Measurements from ENCODE around the gene LRFN5.
"Not testable (repeated sequence)": the region's sequence is repeated elsewhere in the genome, so short reads cannot be mapped to it uniquely, and the experiment has no call there.

Gene LRFN5

GRCh38 chr14:41641690-41642089 lies 35.0 kb downstream of the LRFN5 start:
- DNase-seq = no peak

- DNase-seq = no peak
These were observed 35.7 kb downstream of the LRFN5 start for GRCh38 chr14:41642367-41642766.

GRCh38 chr14:41642789-41643188 lies 36.1 kb downstream of the LRFN5 start:
- DNase-seq = no peak

DNA sequence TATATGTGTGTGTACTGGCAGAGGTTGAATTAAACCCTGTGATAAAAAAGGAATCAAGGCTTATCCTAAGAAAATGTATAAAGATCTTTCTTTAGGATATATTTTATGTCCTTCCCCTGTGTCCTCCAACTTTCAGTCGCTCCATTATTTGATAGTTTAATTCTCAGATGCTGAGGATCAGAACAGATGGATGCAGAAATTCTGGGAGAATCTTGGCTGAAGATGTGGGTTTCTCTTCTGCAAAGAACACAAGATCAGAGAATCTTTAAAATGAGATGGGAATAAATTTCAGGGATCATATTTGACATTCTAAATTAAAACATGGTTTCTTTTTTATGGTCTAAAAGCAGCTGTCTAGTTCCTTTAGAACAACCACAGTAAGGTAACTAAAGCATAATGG lies 37.9 kb downstream of the LRFN5 start:
- DNase-seq = no peak

GRCh38 chr14:41650802-41651201 lies 44.1 kb downstream of the LRFN5 start:
- no peak for DNase-seq

DNA sequence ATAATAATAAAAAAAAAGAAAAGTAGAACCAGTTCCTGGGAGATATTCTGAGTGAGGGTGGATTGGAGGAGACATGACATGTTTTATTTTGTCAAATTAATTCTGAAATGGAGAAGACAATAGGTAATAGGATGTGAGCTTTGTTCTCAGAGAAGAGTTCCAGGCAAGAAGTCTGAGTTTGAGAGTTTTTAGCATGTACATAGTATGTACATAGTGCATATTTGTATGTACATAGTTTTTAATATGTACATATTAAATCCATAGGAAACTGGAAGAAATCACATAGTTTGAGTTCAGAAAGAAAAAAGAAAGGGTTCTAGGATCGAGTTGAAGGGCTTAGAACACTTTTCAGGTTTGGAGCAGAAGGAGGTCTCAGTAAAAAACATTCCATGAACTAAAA lies 47.5 kb downstream of the LRFN5 start:
- DNase-seq = no peak

DNA sequence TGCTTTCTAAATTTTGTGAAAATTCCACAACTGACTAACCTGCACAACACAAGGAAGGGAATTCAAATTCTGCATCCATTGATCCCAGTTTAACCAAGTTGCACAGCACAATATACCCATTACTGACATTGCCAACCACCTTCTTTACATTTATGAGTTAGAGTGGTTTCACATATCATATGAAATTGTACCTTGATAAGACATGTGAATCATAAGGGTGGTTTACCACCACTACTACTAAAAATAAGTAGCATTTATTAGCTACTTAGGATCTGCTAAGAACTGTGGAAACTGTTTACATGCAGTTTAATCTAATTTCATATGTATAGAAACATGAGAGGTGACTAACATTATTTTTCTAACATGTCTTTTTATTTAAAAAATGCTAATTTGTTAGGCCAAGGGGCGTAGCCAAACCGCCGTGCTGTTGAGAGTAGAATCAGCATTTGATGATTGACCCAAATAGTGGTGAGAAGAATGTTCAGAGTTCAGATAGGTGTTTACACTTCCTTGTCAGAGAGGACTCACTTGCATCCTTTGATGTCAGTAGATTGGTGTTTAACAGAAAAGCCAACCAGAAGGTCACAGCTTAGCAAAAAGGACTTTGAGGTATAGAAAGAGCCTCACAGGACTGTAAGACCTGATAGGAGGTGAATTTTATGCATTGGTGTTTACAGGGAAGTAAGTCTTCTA lies 56.2 kb downstream of the LRFN5 start:
- no peak for DNase-seq

DNA sequence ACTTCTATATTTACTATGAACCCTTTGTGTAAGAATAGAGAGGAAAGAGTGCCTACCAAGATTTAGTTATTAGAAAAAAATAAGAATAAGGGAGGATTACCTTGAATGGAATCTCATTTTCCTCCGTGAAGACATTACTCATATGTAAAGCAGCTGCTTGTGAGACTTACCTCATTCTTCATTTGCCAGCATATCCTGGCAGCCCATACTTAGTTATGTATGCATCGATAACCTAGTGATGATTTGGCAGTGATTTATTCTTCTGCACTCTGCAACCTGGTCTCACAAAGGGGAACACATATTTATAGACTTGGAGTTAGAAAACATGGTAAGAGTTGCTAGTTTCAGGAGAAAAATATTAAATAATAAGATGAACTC lies 56.8 kb downstream of the LRFN5 start:
- no peak for DNase-seq

GRCh38 chr14:41666301-41666700 lies 59.6 kb downstream of the LRFN5 start:
- no peak for DNase-seq

- DNase-seq = no peak
These were observed 61.7 kb downstream of the LRFN5 start for GRCh38 chr14:41668356-41668755.

GRCh38 chr14:41673601-41674000 lies 66.9 kb downstream of the LRFN5 start:
- not testable (repeated sequence) for DNase-seq

DNA sequence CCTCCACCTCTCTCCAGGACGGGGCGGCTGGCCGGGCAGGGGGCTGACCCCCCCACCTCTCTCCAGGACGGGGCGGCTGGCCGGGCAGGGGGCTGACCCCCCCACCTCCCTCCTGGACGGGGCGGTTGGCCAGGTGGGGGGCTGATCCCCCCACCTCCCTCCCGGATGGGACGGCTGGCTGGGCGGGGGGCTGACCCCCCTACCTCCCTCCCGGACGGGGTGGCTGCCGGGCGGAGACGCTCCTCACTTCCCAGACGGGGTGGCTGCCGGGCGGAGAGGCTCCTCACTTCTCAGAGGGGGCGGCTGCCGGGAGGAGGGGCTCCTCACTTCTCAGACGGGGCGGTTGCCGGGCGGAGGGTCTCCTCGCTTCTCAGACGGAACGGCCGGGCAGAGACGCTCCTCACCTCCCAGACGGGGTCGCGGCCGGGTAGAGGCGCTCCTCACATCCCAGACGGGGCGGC lies 67.9 kb downstream of the LRFN5 start:
- DNase-seq = not testable (repeated sequence)

DNA sequence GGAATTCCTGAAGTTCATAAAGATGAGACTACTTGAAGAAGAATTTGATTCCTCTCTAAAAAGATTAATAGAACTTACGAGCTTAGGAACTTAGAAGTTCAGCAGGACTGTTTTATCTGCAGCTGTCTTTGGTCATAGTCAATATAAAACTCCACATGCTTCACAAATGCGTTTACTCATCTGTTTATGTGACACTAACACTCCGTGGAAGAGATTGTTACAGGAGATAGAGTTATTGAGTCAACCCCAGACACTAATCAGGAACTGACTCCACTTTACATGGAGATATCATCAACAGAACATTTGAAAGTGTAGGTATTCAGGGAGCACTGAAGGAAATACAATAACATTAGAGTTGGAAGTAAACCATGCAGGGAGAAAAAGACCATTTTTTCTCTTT lies 92.8 kb downstream of the LRFN5 start:
- DNase-seq = no peak

DNA sequence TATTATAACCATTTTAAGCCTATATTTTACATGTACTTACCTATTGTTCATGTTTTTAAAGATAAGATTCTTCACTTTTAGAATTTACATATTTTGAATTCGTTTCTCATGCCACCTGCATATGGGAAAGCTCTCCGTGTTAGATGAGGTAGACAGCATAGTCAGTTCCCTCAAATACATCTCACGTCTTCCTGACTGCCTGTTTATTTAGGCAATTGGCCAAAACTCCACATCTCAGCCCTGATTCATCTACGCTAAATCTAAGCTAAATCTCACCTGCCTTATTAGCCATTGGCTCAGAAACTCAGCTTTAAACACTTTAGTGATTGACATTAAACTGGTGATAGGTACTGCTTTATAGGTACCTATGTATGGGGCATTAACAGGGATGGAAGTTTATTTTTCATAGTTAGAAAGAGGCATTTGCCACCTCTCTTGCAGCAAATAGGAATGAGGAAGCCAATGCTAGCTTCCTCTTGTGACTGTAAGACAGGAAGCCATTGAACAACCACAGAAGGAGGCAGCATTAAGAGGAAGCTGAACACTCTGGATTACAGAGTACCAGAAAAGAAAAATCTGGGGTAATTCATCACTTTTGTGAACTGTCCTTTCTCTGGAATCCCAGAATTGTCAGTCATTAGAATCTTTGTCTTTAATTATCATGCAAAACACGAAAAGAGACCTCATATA lies 111.9 kb downstream of the LRFN5 start:
- DNase-seq = peak; percentile 63

GRCh38 chr14:41739203-41739602 lies 132.5 kb downstream of the LRFN5 start:
- no peak for DNase-seq

DNA sequence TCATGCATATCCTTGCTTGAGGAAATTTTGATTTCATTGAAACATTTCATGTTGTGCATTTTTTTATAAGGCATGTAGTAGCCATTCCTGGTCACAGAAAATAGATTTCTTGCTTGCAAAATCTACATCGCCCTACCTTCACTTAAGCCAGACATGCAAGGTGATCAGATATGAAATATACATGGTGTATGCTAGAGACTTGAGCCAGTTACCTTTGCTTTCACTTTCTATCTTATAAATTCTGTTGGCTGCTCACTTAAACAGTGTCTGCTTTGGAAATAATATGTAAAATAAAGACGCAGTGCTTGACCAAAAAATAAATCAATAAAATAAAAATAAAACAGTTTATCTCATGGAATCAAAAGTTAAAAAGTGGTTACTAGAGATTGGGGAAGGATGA lies 136.5 kb downstream of the LRFN5 start:
- DNase-seq = no peak

DNA sequence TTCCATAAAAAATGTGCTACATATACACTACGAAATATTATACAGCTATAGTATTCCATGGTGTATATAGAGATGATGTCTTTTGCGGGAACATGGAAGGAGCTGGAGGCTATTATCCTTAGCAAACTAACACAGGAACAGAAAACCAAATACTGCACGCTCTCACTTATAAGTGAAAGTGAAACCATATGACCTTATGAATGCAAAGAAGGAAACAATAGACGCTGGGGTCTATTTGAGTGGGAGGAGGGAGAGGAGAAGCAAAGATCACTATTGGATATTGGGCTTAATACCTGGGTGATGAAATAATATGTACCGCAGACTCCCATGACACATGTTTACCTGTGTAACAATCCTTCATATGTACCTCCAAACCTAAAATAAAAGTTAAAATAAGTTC lies 142.8 kb downstream of the LRFN5 start:
- DNase-seq = no peak

DNA sequence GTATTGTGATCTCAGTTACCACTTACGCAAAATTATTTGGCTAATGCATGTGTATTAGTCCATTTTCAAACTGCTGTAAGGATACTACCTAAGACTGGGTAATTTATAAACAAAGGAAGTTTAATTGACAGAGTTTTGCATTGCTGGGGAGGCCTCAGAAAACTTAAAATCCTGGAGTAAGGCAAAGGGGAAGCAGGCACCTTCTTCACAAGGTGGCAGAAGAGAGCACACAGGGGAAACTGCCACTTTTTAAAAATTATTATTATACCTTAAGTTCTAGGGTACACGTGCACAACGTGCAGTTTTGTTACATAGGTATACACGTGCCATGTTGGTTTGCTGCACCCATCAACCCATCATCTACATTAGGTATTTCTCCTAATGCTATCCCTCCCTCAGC lies 143.9 kb downstream of the LRFN5 start:
- not testable (repeated sequence) for DNase-seq

- DNase-seq = no peak
These were observed 151.5 kb downstream of the LRFN5 start for GRCh38 chr14:41758011-41758665.

DNA sequence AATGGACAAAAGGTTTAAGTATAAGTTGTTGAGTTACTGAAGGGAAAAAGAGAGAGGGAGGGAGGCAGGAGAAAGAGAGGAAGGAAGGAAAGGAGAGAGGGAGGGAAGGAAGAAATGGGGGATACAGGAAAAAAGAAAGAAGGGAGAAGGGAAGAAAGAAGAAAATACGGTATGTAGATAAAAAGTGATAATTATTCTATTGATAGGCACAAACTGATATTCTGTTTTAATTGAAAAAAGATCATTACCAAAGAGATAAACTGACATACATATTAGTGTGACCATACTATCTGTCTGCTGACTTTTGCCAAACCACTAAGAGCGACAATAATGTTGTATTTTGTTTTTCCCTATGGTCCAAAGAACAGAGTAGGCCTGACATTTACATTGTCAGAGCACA lies 154.5 kb downstream of the LRFN5 start:
- DNase-seq = no peak

GRCh38 chr14:41766772-41767171 lies 160.1 kb downstream of the LRFN5 start:
- no peak for DNase-seq

DNA sequence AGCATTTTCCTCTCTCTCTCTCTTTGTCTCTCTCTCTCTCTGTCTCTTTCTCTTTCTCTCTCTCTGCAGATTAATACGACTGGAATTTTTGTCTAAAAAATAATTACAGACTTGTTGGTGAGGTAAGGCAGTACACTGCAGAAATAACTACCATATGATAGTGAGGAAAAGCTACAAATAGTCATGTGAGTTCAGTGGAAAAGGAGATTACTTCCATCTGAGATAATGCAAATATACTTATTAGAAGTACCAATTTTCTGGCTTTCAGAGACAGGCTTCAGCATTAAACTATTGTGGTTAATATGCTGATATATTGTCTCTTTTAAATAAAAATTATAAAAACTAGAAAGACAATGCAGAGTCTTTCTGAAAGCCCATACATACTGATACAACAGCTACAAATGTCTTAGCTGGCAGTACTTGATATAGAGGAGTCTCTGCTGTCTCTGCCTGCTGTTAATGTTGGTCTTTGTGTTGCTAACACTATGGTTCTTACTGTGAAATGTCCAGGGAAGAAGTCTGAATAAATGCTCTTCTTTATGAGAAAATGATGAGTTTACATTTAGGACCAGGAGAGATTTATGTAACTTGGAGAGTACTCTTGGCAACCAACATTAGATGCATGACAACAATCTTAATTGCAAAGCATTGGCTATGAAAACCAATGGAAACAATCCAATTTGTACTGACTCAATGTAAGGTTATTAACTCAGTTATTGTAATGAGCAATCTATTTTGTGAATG lies 167.0 kb downstream of the LRFN5 start:
- DNase-seq = no peak

DNA sequence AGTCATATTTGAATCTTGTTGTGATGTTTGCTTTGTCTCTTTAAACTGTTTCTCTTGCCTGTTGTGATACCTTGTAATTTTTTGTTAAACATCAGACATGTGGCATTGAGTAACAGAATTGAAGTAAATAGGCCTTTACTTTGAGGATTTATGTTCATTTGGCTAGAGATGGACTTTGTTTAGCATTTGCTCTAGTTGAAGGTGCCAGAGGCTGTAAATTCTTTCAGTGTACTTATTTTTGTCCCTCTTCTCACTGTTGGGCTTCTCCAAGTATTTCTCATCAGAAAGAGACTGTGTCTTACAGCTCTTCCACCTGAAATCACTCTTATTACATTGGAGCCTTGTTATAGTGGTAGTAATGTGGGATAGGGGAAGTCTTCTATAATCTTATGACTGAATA lies 175.8 kb downstream of the LRFN5 start:
- DNase-seq = no peak

- DNase-seq = no peak
These were observed 176.7 kb downstream of the LRFN5 start for GRCh38 chr14:41783403-41783802.

All from NCI-H510A treated with DMSO at 0.1 percent for 48 hours (cell line).